Measurements from ENCODE around the gene MAPK8IP3.
A peak's percentile ranks its signal among the peaks of the same experiment; 100 is the strongest.
"Not testable (repeated sequence)": the region's sequence is repeated elsewhere in the genome, so short reads cannot be mapped to it uniquely, and the experiment has no call there.

MAPK8IP3 gene

DNA sequence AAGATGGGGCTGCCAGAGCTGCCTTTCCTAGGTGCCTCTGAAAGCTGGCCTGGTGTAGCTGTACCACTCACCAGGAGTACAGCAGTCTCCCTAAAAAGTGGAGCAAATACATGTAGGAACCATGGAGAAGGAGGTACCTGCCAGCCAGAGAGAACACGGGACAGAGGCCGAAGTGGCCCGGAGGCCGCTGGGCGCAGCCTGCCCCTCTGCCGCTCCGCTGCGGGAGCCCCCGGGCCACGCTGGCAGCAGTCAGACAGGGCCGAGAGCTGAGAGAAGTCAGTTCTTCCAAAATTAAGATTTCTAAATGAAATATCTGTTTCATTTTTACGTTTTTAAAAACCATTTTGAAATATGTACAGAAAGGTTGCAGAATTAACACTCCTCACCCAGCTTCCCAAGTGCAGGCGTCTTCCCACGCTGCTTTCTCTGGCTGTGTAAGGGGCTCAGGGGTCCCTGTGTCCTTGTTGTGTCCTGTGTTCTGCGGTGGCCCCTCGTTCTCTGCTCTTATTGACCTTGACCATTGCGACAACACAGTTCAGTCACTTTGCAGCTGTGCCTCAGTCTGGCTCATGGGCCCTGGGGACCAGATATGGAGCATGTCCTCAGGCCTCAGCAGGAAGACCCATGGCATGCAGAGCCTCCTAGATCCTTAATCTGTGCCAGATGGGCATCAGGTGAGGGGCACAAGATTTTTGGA, 5.0 kb downstream of the MAPK8IP3 start:
- no peak for DNase-seq

- no peak for DNase-seq
Measured at GRCh38 chr16:1712791-1713261, 6.8 kb downstream of the MAPK8IP3 start.

GRCh38 chr16:1713331-1713730, 7.3 kb downstream of the MAPK8IP3 start:
- no peak for DNase-seq

DNA sequence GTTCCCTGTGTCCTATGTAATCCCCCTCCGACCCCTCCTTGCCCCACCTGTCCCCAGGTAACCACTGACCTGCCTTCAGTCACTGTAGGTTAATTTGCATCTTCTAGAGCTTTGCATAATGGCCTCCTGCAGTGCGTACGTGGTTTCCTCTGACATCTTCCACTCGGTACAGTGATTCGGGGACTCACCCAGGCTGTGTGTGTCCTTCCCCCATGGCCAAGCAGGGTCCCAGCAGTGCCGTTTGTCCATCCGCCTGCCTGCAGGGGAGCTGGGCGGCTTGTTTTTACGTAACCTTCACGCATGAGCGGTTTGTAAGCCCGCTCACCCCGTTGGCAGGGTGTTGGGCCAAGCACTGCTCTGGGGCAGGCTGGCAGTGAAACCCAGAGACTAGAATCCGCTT, 7.9 kb downstream of the MAPK8IP3 start:
- no peak for DNase-seq

DNA sequence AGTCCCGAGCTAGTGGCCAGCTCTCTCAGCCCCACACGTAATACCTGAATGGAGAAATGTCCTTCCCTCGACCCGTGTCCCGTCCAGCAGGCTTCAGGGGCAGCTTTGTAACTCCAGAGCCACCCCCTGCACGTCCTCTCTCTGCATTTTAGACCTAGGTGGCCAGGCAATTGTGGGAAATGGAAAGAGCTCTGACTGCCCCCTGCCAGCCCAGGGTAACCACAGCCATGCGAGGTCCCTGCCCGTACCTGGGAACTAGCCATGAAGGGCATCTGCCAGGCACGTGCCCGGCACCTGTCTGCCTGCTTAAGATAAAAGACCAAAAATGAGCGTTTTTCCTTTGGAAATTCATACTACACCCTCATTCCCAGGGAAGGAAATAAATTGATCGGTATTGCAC, 9.2 kb downstream of the MAPK8IP3 start:
- DNase-seq, result no peak

- DNase-seq, result not testable (repeated sequence)
Measured at GRCh38 chr16:1718236-1718635, 12.2 kb downstream of the MAPK8IP3 start.

DNA sequence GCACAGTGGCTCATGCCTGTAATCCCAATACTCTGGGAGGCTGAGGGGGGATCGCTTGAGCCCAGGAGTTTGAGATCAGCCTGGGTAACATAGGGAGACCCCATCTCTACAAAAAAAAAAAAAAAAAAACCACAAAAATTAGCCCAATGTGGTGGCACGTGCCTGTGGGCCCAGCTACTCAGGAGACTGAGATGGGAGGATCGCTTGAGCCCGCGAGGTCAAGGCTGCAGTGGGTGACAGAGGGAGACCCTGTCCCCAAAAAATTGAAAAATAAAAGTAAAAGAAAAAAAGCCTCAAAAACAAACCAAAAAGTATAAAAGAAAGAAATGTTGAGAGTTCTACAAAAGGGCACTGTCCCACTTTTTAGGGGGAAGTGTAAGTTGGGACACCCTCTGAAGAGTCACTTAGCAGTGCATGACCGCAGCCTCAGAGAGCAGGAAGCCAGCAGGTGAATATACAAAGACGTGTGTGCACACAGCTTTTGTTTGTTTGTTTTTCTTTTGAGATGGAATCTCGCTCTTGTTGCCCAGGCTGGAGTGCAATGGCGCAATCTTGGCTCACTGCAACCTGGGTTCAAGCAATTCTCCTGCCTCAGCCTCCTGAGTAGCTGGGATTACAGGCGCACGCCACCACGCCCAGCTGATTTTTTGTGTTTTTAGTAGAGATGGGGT, 13.7 kb downstream of the MAPK8IP3 start:
- DNase-seq, result not testable (repeated sequence)

DNA sequence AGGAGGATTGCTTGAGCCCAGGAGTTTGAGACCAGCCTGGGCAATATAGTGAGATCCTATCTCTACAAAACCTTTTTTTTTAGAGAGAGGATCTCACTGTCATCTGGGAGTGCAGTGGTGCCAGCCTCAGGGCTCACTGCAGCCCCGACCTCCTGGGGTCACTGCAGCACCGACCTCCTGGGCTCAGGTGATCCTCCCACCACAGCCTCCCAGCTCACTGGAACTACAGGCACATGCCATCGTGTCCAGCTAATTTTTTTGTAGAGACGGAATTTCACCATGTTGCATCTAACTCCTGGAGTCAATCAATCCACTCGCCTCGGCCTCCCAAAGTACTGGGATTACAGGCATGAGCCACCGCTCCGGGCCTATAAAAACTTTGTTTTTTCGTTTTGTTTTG, 15.4 kb downstream of the MAPK8IP3 start:
- DNase-seq, result no peak

- DNase-seq, result peak; percentile 38 to 57
Measured at GRCh38 chr16:1723450-1724147, 17.6 kb downstream of the MAPK8IP3 start.

DNA sequence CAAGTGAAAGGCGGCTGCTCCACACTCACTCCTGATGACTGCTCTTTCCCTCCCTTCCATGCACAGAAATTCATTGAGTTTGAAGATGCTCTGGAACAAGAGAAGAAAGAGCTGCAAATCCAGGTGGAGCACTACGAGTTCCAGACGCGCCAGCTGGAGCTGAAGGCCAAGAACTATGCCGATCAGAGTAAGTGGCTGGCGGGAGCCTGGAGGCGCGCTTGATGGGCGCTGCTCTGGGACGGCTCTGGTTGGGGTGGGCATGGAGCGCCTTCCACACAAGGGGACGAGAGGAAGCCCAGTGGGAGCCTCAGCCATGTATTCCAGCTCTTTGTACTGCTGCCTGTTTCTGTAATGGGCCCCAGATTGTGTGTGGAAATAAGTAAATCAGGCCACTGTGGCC, 18.5 kb downstream of the MAPK8IP3 start:
- no peak for DNase-seq

DNA sequence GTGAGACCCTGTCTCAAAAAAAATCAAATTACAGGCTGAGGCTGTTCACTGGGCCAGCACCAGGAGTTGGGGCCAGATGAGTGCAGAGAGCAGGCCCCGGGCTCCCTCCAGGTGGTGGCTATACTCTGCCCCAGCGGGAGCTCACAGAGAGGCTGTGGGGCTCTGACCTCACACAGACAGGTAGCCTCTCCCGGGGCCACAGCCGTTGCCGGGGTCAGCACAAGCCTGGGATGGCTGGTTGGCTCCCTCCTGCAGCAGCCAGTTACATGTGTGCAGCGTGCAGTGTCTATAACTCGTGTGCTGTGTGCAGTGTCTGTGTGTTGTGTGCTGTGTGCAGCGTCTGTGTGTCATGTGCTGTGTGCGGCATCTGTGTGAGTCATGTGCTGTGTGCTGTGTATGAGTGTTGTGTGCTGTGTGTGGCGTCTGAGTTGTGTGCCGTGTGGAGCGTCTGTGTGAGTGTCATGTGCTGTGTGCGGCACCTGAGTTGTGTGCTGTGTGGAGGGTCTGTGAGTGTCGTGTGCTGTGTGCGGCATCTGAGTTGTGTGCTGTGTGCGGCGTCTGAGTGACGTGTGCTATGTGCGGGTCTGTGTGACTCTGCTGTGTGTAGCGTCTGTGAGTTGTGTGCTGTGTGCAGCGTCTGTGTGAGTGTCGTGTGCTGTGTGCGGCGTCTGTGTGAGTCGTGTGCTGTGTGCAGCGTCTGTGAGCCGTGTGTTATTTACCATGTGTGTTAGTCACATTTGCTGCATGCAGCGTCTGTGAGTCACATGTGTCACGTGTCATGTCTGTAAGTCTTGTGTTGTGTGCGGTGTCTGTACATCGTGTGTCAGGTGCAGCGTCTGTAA, 20.9 kb downstream of the MAPK8IP3 start:
- no peak for DNase-seq

DNA sequence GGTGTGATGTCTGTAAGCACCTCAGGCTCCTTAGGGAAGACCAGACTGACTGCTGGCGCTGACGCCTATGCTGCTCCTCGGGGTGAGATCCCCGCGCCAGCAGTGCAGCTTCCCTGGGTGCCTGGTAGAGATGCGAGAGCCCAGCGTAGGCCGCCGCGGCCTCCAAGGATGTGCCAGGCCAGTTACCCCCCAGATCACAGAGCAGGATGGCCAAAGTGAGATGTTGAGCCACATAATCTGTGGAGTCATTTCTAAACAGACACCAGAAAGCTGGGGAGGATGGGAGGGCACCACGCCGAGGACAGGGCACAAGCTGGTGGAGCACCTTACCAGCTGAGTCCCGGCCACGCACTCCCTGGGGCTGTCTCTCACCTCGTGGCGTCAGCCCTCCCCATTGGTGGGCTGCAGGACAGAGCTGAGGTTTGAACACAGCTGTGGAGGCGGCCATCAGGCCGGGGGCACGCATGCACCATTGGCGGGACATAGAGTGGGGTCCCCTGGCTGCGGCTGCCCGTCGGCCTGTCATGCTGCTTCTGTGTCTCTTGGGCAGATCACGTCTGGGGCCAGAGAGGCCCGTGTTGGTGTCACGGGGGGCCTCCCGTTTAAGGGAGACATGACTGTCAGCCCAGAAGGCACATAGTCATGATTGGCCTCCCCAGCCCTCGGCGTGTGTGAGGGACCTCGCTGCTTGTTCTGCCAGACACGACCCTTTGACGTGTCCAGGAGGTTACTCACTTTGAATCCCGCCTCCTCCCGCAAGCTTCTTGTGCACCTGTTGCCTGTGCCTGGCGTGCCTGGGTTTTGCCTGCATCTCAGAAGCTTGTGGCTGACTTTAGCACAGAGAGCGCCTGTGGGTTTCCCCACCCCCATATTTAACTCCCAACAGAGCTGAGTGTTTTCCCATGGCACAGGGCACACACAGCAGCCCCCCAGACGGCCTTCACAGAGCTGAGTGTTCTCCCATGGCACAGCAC, 21.9 kb downstream of the MAPK8IP3 start:
- DNase-seq, result no peak

DNA sequence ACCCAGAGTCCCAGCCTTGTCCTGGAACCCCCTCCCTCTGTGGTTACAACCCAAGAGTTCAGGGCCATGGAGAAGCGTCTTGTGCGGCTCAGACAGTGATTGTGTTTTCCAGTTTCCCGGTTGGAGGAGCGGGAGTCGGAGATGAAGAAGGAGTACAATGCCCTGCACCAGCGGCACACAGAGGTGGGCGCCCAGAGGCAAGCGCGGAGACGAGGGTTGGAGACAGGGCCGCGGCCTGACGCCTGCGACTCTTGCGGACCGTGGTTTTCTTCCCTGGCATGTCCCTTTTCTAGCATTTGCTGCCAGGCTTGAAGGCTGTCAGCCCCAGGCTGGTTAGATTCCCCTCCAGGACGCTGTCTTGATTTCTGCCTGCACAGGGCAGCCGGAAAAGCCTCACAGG, 23.0 kb downstream of the MAPK8IP3 start:
- DNase-seq, result no peak

GRCh38 chr16:1729445-1729844, 23.4 kb downstream of the MAPK8IP3 start:
- no peak for DNase-seq

DNA sequence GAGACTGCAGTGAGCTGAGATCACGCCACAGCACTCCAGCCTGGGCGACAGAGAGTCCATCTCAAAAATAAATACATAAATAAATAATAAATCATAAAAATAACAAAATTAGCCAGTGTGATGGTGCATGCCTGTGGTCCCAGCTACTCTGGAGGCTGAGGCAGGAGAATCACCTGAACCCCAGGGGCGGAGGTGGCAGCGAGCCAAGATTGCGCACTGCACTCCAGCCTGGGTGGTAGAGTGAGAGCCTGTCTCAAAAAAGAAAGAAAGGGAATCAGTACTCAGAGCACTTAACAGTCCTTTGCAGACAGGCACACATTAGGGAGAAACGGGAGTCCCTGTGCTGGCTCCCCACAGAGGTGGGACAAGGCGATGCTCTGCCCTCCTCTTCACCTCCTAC, 25.1 kb downstream of the MAPK8IP3 start:
- no peak for DNase-seq

- no peak for DNase-seq
Measured at GRCh38 chr16:1731603-1732002, 25.6 kb downstream of the MAPK8IP3 start.

- DNase-seq, result no peak
Measured at GRCh38 chr16:1732071-1732470, 26.1 kb downstream of the MAPK8IP3 start.

GRCh38 chr16:1732551-1732987, 26.6 kb downstream of the MAPK8IP3 start:
- not testable (repeated sequence) for DNase-seq

DNA sequence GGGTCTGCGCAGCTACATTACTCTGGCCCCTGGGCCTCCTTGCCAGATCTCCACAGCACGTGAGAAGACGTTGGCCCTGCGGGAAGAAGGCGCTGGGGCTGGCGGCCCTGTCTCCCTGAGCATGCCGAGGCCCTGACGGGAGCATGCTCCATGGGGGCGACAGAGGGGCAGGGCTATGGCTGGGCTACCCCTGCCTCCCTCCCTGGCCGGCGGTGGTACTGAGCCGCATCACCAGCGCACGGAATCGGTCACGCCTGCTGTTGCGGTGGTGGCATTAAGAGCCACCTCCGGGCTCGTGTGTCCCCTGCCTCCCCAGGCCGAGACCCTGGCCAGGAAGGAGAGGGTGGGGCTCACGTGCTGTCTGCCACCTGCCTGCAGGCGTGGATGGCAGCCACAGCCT, 28.1 kb downstream of the MAPK8IP3 start:
- DNase-seq, result no peak

DNA sequence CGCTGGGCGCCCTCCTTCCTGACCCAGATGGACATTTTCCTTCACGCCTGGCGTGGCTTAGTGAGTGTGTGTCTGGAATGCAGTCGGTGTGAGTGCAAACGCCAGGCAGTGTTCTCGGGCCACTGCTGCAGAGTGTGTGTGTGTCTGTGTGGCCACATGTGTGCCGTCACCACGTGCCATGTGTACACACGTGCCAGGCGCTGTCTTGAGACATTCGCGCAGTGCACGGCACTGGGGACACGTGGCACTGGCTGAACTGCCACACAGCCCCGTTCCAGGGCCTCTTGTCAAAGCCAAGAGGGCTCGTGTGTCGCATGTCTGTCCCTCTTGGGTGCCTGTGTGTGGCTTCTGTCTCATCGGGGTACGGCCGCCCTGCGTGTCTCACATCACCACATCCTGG, 28.8 kb downstream of the MAPK8IP3 start:
- no peak for DNase-seq

- no peak for DNase-seq
Measured at GRCh38 chr16:1740234-1740633, 34.2 kb downstream of the MAPK8IP3 start.
